Ammon's horn (tissue), 1 donor: ENCODE results near the gene OR11H1.
"Not testable (repeated sequence)": the region's sequence is repeated elsewhere in the genome, so short reads cannot be mapped to it uniquely, and the experiment has no call there.

Source experiments
- DNase-seq: peaks from one replicate; pipeline ENCODE4 v3.0.0-alpha.2; 2016; ENCODE audit warnings: low spot score

Gene OR11H1

GRCh38 chr22:15527892-15528291 is at the start of gene OR11H1:
Gene OR11H1 (plus strand): TSS chr22:15528192. CDS start chr22:15528192, 0 bp downstream.
- not testable (repeated sequence) for DNase-seq

DNA sequence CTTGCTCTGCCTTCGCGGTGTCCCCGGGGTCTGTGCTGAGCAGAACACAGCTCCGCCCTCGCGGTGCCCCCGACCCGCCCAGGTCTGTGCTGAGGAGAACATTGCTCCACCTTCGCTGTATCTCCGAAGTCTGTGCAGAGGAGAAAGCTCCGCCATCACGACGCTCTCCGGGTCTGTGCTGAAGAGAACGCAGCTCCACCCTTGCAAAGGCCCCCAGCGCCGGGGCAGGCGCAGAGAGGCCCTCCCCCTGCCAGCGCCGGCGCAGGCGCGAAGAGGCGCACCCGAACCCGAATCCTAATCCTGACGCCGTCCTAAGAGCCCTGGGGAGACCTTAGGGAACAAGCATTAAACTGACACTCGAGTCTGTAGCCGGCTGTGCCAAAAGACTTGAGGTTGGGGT is 18.0 kb upstream of the OR11H1 start:
- DNase-seq, result not testable (repeated sequence)

GRCh38 chr22:15515896-15516295 is 12.1 kb upstream of the OR11H1 start:
- DNase-seq, result not testable (repeated sequence)

GRCh38 chr22:15553767-15554166 is 25.8 kb downstream of the OR11H1 start:
- peak; percentile 0 for DNase-seq

GRCh38 chr22:15563461-15563860 is 35.5 kb downstream of the OR11H1 start:
- not testable (repeated sequence) for DNase-seq

DNA sequence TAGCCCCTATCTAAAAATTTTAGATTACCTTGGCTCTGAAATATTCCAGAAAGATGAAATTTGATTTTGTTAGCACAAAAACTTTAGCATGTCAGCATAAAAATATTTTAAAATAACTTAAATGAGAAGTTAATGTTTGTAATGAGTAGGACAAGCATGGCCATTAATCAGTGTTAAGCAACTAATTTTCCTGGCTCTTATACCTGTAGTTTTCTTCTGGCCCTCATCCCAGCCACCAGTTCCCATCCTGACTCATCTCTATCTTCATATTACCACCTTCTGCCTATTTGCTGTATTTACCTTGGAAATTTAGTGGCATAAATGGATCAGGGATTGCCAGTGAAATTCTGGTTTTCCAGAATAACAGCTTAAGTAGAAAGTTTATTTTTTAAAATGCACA is 37.1 kb downstream of the OR11H1 start:
- DNase-seq, result not testable (repeated sequence)
